Osteocyte (in vitro differentiated cells): ENCODE results near the gene POLR3K. TPM values are rescaled to one million over a fixed set of nuclear protein-coding genes. Genes with fewer than 3 reads are reported as not detected.
"Not testable (repeated sequence)": the region's sequence is repeated elsewhere in the genome, so short reads cannot be mapped to it uniquely, and the experiment has no call there.

Experiments
- DNase-seq: peaks from one replicate; pipeline ENCODE4 v3.0.0; 2021; ENCODE audit warnings: mixed read lengths; ENCODE audit not compliant: unreplicated experiment; ENCODE audit errors: extremely low spot score
- H3K27ac Mint-ChIP-seq: one replicate; pipeline ENCODE4 v1.8.0; 2021; ENCODE audit warnings: mild to moderate bottlenecking, mixed read lengths; ENCODE audit not compliant: unreplicated experiment
- H3K27me3 Mint-ChIP-seq: one replicate; pipeline ENCODE4 v1.8.0; 2021; ENCODE audit warnings: mixed read lengths; ENCODE audit not compliant: unreplicated experiment
- H3K36me3 Mint-ChIP-seq: one replicate; pipeline ENCODE4 v1.8.0; 2021; ENCODE audit warnings: mixed read lengths; ENCODE audit not compliant: unreplicated experiment
- H3K4me1 Mint-ChIP-seq: one replicate; pipeline ENCODE4 v1.8.0; 2021; ENCODE audit warnings: mixed read lengths; ENCODE audit not compliant: unreplicated experiment
- H3K4me3 Mint-ChIP-seq: one replicate; pipeline ENCODE4 v1.8.0; 2021; ENCODE audit warnings: mild to moderate bottlenecking, moderate library complexity, mixed read lengths; ENCODE audit not compliant: unreplicated experiment
- H3K9me3 Mint-ChIP-seq: one replicate; pipeline ENCODE4 v1.8.0; 2021; ENCODE audit warnings: mixed read lengths; ENCODE audit not compliant: unreplicated experiment
- total RNA-seq: library from RNA; stranded (reverse); gene quantifications from 2 replicates; pipeline ENCODE4 v1.2.1, GENCODE V29; 2021
- TF ChIP-seq, protein P1 (sequence below): fragments of 200-600 bp; sonication (generic); IDR thresholded peaks from 2 replicates; pipeline ENCODE4 v1.5.0; 2021; ENCODE audit warnings: antibody characterized with exemption, mild to moderate bottlenecking, moderate library complexity

Gene POLR3K
- total RNA-seq, 1 donor from 2014 or later, result 10.3 TPM

DNA sequence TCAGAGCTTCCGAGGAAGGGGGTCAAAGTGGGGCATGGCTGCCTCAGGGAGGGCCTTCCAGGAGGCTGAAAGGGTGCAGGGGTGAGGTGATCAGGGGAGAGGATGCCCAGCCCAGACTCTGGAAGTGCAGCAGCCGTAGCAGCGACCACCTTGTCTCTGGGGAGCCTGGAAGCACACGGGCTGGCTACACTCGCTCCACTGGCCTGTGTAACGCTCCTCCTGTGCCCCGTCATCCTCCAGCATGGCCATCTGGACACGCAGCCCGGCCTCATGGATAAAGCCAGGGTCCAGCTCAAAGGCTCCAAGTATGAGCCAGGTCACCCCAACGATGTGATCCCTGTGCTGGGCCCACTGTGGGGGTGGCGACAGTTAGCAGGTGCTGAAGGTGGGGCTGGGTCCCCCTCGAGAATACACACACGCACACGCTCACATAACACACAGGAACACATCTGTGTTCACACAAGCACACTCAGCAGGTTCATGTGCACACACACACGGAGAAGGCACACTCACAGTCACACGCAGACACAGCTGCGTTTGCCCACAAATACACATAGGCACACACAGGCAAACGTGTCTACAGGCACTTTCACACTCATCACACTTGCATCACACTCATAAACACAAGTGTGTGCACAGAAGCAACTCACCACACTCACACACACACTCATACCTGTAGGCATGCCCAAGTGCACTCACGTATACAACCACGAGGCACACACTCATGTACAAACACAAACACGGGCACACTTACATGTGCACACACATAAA is 19.3 kb downstream of the POLR3K start:
- Mint-ChIP-seq H3K27ac (no peak overlapping the region), H3K9me3 (no peaks in the 10 kb centered on the region), H3K36me3 (no peaks in the 10 kb centered on the region), H3K4me3 (no peak overlapping the region), H3K4me1 (no peaks in the 10 kb centered on the region), H3K27me3 (no peaks in the 10 kb centered on the region)
- TF ChIP-seq, protein P1, sequence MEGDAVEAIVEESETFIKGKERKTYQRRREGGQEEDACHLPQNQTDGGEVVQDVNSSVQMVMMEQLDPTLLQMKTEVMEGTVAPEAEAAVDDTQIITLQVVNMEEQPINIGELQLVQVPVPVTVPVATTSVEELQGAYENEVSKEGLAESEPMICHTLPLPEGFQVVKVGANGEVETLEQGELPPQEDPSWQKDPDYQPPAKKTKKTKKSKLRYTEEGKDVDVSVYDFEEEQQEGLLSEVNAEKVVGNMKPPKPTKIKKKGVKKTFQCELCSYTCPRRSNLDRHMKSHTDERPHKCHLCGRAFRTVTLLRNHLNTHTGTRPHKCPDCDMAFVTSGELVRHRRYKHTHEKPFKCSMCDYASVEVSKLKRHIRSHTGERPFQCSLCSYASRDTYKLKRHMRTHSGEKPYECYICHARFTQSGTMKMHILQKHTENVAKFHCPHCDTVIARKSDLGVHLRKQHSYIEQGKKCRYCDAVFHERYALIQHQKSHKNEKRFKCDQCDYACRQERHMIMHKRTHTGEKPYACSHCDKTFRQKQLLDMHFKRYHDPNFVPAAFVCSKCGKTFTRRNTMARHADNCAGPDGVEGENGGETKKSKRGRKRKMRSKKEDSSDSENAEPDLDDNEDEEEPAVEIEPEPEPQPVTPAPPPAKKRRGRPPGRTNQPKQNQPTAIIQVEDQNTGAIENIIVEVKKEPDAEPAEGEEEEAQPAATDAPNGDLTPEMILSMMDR, result no peak
- peak; percentile 75 for DNase-seq

DNA sequence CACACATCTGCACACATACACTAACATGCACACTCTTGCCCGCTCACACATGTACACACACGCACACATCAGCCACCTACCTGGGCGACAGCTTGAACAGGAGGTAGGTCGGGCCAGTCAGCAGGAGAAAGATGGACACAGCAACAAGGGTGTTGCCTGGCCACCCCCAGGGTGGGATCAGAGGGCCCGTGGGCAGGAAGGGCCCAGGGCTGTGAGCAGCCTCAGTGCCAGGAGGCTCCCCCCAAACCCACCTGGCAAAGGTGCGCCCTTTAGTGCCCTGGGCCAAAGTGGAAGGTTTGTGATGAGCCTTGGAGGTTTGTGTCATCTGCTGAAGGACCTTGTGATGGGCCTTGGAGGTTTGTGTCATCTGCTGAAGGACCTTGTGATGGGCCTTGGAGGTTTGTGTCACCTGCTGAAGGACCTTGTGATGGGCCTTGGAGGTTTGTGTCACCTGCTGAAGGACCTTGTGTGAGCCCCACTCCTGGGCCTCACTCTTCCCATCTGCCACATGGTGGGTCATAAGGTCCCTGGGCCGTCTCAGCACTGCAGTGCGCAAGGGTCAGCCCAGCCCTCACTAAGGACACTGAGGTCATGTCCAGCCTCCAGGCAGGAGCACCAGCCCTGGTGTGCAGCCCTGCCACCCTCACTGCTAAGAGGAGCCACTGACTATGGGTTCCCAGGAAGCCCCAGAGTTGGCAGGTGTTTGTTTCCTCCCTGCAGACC is 20.1 kb downstream of the POLR3K start:
- H3K27me3 Mint-ChIP-seq, result not testable (repeated sequence)

GRCh38 chr16:30627-31026 is 22.8 kb downstream of the POLR3K start:
- not testable (repeated sequence) for H3K9me3 Mint-ChIP-seq, H3K36me3 Mint-ChIP-seq, H3K27ac Mint-ChIP-seq, H3K27me3 Mint-ChIP-seq, H3K4me3 Mint-ChIP-seq, H3K4me1 Mint-ChIP-seq, DNase-seq

More for the DNA sequence above, 20.1 kb downstream of the POLR3K start:
- not testable (repeated sequence) for H3K36me3 Mint-ChIP-seq, H3K9me3 Mint-ChIP-seq, H3K4me3 Mint-ChIP-seq, H3K27ac Mint-ChIP-seq, H3K4me1 Mint-ChIP-seq
- peak; percentile 57 for DNase-seq

- DNase-seq, H3K27ac Mint-ChIP-seq, H3K9me3 Mint-ChIP-seq, H3K4me3 Mint-ChIP-seq, H3K36me3 Mint-ChIP-seq, H3K4me1 Mint-ChIP-seq, H3K27me3 Mint-ChIP-seq: not testable (repeated sequence)
These were observed 27.5 kb downstream of the POLR3K start for GRCh38 chr16:25926-26348.

DNA sequence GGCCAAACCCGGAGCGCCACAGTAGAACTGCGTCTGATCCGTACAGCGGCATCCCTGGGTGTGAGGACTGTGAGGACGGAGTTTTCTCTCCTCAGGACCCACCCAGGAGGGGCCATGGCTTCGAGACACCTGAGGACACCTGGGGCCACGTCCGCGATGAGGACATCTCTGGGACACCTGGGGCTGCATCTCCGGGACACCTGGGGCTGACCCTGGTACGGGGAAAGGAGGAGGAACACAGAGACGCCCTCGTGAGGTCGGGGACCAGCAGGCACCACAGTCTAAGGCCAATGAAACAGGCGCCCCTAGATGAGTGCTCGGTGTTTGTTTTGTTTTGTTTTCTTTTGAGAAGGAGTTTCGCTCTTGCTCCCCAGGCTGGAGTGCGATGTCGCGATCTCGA is 29.3 kb downstream of the POLR3K start:
- not testable (repeated sequence) for DNase-seq, H3K4me1 Mint-ChIP-seq, H3K27me3 Mint-ChIP-seq, H3K4me3 Mint-ChIP-seq, H3K9me3 Mint-ChIP-seq, H3K36me3 Mint-ChIP-seq, H3K27ac Mint-ChIP-seq

- H3K4me3 Mint-ChIP-seq, H3K9me3 Mint-ChIP-seq, H3K4me1 Mint-ChIP-seq, H3K36me3 Mint-ChIP-seq, H3K27me3 Mint-ChIP-seq, H3K27ac Mint-ChIP-seq: not testable (repeated sequence)
- peak; percentile 80 for DNase-seq
These were observed 32.5 kb downstream of the POLR3K start for GRCh38 chr16:20886-21285.

- not testable (repeated sequence) for H3K27ac Mint-ChIP-seq, H3K9me3 Mint-ChIP-seq, H3K36me3 Mint-ChIP-seq, H3K4me3 Mint-ChIP-seq, H3K4me1 Mint-ChIP-seq, H3K27me3 Mint-ChIP-seq
- peak; percentile 44 for DNase-seq
These were observed 36.2 kb downstream of the POLR3K start for GRCh38 chr16:17062-17765.
